Activated CD4-positive, CD25-positive, alpha-beta regulatory T cell treated with anti-CD3 and anti-CD28 coated beads, Interleukin-2, amount 50 U/mL, for 16 hours (primary cell): ENCODE measurements around the gene CHRNB2.

Experiments
- DNase-seq: peaks from one replicate; pipeline ENCODE4 v3.0.0-alpha.2; 2020; ENCODE audit warnings: low read depth, low spot score

Gene CHRNB2

DNA sequence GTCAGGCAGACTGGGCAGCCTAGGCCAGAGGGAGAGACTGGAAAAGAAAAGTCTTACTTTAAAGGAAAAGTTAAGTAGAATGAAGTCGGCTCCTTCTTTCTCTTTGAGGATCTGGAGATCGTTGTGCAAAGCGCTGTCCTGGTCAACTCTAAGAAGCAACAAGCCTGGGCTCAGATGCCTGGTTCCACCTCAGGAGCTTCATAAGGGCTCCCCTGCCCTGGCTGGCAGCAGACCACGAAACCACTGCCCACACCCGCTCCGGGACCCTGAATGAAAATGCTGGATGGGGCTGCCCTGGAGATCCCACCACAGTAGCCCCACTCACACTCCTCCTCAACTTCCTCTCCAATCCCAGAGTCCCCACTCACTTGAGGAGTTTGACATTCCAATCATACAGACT is 15.5 kb upstream of the CHRNB2 start:
- DNase-seq, result no peak

DNA sequence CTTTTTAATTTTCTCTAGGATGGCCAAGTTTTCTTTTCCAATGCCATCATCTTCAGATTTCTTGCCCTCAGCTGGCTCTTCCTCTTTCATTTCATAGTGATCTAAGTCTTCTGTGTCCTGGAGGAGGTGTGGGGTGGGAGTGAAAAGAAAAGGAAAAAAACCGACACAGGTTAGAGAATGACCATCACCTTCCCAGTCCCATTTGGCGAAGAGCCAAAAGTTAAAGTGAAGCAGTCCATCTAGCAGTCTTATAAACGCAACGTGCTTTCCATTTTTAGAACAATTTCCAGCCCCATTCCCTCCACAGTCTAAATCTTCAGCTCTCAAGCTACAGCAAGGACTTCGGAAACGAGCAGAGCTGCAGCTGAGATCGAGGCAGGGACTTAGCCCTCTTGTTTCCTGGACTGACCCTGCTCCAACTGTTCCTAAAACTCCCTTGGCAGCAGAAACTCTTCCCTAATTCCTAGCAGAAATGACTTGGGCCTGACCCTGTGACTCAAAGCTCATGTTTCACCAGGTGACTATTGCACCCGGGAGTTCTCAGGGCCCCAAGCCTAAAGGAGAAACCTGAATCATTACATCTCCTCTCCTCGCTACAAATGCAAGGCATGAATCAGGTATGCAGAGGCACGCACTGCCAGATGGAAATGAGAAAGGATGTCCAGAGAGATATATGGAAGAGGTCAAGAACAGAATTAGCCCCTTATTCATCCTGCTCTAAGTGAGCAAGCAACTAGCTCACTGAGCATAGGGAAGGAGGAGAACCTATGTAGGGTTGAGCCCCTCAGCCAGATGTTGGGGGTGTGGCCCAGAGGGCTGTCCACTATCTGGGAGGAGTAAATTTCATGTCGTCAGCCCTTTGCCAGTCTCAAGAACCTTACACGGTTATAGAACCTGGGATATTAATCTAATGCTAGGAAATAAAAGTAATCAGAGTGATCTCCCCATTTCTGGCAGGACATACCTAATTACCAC is 14.2 kb upstream of the CHRNB2 start:
- no peak for DNase-seq

DNA sequence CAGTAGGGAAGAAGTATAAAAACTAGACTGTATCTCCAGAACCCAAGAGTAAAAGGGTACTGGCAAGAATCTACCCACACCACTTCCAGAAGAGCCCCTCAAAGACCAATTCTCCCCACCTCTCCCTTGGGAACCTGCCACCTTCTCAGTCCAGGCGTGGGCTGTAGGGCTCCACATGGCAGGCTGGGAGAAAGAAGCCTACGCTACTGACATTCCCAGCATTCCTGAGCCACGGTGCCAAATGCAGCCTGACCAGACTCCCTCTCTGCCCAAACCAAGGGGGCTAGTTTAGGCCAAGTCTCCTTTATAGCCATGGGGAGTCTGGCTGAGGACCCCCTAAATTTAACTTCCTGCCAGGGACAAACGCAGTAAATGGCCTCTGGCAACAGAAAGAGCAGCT is 11.2 kb upstream of the CHRNB2 start:
- DNase-seq, result no peak

DNA sequence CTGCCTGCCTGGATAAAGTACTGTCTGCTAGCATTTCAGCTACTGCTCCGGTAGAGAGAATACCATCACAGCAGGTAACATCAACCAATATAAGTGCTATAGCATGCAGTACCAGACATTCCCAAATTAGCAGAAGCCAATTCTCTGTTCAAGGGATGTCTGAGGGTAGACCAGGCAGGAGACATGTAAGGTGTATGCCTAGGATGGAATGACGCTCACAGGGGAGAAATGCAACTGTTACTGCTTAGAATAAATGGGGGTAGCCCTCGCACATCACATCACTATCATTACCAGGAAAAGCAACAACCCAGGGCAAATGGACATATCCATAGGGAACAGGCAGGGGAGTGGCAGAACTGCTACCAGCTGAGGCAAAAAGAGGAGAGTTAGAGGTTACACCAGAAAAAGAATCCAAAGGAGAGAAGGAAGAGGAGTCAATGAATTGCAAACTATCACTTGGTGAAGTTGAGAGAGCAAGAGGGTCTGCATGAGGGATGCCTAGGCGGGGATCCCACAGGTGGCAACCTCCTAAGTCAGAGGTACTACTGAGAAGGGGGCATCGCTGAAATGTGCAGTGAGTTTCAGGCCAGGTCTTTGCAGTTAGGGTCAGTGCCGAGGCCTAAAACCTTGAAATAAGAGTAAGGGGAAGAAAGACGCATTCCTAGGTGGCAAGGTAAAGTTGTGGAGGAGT is 10.2 kb upstream of the CHRNB2 start:
- DNase-seq, result no peak

DNA sequence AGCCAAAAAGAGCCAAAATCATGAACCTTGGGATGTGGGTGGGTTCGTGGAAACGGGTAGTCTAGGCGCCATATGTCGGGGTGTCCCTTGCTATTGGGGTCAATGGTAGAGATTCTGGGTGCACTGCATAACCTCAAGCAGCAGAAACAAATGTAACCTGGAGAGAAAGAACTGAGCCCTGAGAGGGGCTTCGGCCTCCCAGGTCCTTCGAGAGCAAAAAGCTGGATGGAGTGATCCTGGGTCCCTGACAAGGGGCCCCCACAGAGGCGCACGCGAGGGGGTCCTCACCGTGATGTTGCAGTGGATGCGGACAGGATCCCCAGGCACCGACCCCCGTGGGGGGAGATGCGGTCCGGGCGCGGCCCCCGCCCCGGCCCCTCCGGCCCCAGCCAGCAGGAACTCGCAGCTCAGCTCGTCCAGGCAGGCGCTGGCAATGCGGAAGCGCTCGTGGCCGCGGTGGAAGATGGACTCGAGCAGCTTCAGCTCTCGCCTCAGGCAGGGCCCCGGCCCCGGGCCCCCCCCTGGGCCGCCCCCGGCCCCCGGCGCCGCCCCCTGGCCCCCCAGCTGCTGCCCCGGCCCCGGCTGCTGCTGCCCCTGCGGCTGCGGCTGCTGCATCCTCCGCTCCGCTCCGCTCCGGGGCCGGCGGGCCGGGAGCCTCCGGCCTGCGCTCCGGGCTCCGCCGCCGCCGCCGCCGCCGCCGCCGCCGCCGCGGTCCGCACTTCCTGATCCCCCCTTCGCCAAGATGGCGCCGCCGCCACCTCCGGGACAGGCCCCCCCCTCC is 9.4 kb upstream of the CHRNB2 start, which contains the start of gene UBE2Q1:
UBE2Q1 (minus strand) TSS at position 724 of the 781 bp plus-strand sequence; CDS start at position 615, 109 bp downstream.
- DNase-seq, result no peak

DNA sequence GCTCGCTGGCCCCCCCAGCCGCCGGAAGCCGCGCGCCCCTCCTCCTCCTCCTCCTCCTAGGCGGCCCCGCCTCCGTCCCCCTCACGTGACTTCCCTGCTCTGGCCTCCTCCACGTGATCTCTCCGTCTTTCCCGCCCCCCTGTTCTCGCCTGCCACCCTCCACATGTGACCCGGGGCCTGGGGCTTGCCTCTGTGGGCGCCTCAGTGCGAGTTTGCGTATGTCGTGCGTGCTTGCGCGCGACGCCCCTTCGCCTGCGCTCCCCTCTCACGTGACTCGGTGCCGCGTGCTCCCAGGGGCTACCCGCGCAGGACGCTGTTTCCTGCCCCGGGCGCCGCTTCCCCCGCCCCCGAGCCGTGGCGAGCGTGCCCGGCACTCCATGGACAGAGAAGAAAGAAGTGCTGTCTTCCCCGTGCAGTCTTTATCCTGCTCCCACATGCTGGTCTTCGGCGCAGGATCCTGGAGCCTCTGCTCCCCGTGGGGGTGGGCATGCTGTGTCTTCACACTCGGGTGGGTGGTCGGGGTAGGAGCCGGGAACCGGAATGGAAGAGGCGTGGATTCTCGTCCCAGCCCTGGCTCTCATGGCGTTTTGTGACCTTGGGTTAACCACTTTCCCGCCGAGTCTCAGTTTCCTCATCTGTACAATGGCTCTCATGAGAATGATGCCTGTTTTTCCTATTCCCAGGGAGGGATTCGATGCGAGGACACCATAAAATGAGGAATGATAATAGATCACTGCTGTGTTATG is 8.7 kb upstream of the CHRNB2 start:
- DNase-seq, result peak; percentile 99

DNA sequence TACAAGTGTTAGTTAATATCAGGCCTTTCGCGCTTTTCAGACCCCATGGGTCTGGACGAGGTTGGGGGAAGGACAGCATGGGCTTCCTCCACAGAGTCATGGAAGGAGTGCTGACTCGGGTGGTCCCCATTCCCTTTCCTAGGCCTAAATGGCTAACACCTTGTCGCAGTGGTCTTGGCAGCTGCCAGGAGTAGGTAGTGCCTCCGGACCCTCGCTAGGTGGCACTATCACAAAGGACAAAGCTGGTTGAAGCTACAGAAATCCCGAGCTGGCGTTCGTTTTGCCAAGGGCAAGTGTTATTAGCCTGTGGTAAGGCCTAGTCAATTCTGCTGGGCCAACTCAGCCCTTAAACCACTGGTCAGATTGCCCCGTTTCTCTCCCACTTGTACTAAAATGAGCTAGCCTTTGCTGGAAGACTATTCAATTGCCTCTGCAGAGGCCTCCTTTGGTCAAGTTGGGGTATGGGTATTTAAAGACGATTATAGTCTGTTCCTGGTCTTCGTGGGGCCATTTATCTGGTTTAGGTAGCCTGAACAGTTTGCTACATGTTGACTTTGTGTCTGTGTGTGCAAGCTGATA is 8.0 kb upstream of the CHRNB2 start:
- peak; percentile 77 for DNase-seq

DNA sequence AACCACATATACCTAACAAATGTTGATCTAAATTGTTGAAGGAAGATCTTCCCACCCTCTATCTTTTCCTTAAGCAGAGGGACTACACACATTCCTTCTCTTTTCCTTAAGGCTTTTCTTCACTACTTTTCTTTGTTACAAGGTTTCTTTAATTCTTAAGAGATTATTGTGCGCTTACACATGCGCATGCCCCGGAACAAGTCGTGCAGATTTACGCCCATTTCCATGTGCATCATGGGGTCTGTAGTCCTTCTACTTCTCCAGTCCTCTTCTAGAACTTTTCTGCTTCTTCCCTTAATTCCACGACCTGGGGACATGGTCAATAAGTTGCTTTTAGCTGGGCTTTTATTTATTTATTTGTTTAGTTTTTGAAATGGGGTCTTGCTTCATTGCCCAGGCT is 1.7 kb upstream of the CHRNB2 start:
- no peak for DNase-seq

DNA sequence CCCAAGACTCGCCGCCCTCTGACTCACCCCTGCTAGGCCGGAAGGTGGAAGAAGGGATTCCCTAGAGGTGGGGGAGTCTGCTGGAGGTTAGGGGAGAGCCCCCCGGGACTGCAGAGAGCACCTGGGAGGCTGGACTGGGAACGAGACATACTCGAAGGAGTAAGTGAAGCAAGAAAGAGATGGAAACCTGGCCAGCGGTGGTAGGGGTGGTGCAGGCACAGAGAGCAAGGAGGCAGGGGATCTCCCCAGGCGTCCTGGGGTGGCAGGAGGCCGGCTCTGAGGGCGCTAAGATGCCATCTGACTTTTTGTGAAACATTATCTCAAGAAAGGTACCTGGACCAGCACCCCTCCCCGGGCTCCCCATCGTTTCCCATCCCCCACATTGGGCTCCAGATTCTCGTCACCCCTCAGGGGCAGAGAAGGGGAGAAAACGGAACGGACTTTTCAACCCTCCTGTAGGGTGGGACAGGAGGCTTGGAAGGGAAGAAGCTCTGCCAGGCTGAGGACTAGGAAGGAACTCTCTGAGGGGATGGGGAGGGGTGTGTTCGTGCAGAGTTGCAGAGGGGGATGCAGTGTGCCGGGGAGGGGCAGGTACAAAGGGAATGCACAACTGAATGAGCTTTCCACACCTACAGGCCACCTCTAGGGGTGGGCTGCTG is 708 bp downstream of the CHRNB2 start:
- DNase-seq, result no peak

DNA sequence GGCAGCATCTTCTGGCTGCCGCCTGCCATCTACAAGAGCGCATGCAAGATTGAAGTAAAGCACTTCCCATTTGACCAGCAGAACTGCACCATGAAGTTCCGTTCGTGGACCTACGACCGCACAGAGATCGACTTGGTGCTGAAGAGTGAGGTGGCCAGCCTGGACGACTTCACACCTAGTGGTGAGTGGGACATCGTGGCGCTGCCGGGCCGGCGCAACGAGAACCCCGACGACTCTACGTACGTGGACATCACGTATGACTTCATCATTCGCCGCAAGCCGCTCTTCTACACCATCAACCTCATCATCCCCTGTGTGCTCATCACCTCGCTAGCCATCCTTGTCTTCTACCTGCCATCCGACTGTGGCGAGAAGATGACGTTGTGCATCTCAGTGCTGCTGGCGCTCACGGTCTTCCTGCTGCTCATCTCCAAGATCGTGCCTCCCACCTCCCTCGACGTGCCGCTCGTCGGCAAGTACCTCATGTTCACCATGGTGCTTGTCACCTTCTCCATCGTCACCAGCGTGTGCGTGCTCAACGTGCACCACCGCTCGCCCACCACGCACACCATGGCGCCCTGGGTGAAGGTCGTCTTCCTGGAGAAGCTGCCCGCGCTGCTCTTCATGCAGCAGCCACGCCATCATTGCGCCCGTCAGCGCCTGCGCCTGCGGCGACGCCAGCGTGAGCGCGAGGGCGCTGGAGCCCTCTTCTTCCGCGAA is 3.8 kb downstream of the CHRNB2 start:
- no peak for DNase-seq

DNA sequence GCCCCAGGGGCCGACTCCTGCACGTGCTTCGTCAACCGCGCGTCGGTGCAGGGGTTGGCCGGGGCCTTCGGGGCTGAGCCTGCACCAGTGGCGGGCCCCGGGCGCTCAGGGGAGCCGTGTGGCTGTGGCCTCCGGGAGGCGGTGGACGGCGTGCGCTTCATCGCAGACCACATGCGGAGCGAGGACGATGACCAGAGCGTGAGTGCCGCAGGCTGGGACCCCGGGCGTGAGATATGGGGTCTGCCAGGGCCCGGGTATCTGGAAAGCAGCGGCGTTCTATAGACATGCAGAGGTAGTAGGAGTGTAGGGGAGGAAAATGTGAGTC is 4.3 kb downstream of the CHRNB2 start:
- no peak for DNase-seq

DNA sequence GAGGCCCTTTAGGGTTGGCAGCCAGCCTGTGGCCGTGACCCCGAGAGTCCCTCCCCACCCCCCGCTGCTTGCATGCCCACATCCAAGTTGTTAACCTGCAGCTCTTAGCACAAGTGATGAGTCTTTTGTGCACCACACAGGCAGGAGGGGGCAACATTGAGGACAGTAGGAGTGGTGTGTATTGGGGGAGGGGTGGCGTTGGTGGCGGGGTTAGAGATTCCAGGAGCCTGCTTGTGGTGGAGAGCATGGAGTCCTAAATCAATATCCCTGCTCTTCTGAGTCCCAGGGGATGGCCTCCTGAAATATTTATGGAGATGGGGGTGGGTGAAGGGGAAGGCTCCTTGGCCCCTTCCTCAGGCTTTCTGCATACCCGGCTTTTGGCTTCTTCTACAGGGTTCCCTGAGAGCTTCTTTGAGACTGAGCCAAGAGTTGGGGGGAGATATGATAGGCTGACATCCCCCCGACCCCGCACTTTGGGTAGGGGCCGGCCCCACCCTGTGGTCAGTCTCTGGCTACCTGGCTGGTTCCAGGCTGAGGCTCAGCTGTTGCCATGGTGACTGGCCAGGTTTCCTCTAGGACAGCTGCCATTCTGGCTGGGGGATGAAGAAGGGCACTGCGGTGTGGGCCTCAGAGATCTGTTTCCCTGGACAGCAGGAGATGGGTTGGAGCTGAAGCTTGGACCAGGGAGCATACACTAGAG is 5.0 kb downstream of the CHRNB2 start:
- DNase-seq, result no peak

DNA sequence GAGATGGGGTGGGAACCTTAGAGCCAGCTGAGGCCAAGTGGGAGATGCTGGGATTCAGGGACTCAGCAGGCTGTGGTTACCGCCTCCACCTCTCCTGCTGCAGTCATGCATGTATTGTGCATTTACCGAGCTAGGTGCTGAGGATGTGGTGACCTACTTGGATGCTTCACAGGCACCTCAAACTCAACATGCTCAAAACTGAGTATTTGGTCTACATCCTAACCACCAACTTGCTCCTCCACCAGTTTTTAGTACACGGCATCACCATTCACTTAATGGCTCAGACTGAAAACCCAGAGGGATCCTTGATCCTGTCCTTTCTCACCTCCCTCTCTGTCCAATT is 5.6 kb downstream of the CHRNB2 start:
- DNase-seq, result no peak

DNA sequence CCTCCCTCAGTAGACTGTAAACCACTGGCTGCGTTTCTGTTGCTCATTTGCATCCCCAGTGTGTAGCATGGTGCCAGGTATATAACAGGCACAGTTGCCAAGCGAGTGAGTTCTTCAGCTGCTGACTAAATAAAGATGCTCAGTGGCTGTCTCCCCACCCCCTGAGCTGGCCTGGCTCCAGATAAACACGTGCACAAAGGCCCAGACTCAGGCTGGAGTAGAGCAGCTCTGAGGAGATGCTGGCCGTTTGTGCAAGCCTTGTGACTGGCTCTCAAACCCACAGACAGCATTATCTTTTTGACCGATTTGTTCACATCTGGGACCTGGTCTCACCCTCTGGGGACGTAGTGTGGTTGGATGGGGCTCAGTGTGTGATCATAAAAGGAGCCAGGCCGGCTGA is 7.1 kb downstream of the CHRNB2 start:
- DNase-seq, result no peak

DNA sequence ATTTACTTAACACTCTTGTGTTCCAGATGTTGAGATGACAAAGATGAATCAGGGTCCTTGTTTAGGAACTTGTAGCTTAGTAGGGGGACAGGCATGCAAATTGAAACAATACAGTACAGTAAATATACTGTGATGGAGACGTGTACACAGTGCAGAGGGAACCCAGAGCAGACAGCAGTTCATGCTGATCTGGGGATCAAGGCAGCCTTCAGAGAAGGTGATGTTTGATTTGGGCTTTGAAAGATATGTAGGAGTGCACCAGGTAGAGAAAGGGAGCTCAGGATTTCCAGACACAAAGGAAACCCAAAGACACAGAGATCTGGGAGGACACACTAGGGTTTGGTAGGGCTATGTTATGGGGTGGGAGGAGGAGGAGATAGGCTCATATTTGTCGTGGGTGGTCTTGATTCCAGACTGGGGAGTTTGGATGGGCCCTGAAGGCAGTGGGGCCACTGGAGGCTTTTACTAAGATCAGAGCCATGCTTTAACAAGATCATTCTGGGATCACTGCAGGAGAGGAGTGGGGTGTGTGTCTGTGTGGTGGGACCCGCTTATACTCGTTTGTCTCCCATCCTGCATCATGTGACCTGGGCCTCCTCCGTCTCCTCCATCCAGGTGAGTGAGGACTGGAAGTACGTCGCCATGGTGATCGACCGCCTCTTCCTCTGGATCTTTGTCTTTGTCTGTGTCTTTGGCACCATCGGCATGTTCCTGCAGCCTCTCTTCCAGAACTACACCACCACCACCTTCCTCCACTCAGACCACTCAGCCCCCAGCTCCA is 7.8 kb downstream of the CHRNB2 start:
- DNase-seq, result no peak

DNA sequence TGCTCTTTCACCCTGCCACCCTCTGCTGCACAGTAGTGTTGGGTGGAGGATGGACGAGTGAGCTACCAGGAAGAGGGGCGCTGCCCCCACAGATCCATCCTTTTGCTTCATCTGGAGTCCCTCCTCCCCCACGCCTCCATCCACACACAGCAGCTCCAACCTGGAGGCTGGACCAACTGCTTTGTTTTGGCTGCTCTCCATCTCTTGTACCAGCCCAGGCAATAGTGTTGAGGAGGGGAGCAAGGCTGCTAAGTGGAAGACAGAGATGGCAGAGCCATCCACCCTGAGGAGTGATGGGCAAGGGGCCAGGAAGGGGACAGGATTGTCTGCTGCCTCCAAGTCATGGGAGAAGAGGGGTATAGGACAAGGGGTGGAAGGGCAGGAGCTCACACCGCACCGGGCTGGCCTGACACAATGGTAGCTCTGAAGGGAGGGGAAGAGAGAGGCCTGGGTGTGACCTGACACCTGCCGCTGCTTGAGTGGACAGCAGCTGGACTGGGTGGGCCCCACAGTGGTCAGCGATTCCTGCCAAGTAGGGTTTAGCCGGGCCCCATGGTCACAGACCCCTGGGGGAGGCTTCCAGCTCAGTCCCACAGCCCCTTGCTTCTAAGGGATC is 8.5 kb downstream of the CHRNB2 start:
- DNase-seq, result no peak

DNA sequence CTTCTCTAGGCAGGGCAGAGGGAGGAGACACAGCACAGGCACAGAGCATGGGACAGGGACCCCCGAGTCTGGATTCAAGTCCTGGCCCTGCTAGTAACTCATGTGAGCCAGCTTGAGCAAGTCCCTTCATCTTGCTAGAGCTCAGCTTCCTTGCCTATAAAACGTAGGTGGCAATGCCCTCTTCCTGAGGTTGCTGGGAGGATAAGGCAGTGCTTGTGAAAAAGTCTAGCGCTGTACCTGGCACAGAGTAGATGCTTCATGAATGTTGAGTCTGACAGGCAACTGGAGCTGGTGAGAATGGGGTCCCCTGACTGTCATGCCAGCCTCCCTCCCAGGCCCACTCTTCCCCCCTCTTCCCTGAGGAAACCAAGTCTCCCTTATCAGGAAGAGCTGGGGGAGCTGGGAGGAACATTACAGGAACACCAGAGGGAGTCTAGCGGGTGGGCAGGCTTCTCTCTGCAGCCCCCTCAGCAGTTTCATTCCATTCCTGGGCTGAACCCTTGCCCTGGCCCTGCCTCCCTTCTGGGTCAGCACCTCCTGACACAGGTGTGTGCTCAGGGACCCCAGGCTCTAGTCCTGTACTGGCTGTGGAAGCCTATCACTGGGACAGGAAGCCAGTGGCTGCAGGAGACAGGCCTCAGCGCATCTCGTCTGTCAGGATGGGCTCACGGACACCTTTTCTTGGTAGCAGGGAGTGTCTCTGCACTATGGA is 9.9 kb downstream of the CHRNB2 start:
- DNase-seq, result no peak

DNA sequence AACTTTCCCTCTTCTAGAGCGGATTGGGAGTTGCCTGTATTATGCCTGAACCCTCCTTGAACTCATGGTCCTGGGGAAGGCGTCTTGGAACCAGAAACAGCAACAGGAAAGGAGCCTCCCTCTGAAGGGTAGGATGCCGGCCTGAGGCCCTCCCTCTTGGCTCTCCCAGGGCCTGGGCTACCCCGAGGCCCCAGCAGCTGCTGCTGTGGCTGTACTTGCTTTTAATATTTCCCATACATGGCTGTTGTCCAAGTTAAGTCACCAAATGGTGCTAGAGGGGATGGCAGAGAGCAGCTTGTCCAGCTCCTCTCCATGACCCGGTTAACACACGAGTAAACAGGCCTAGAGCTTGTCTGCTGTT is 10.5 kb downstream of the CHRNB2 start:
- no peak for DNase-seq
